ENCODE measurements around the gene PRDM15. TPM values are rescaled to one million over a fixed set of nuclear protein-coding genes. Genes with fewer than 3 reads are reported as not detected.

PRDM15 gene, protein sequence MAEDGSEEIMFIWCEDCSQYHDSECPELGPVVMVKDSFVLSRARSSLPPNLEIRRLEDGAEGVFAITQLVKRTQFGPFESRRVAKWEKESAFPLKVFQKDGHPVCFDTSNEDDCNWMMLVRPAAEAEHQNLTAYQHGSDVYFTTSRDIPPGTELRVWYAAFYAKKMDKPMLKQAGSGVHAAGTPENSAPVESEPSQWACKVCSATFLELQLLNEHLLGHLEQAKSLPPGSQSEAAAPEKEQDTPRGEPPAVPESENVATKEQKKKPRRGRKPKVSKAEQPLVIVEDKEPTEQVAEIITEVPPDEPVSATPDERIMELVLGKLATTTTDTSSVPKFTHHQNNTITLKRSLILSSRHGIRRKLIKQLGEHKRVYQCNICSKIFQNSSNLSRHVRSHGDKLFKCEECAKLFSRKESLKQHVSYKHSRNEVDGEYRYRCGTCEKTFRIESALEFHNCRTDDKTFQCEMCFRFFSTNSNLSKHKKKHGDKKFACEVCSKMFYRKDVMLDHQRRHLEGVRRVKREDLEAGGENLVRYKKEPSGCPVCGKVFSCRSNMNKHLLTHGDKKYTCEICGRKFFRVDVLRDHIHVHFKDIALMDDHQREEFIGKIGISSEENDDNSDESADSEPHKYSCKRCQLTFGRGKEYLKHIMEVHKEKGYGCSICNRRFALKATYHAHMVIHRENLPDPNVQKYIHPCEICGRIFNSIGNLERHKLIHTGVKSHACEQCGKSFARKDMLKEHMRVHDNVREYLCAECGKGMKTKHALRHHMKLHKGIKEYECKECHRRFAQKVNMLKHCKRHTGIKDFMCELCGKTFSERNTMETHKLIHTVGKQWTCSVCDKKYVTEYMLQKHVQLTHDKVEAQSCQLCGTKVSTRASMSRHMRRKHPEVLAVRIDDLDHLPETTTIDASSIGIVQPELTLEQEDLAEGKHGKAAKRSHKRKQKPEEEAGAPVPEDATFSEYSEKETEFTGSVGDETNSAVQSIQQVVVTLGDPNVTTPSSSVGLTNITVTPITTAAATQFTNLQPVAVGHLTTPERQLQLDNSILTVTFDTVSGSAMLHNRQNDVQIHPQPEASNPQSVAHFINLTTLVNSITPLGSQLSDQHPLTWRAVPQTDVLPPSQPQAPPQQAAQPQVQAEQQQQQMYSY
- 4.6 and 4.9 TPM in 2 replicates for total RNA-seq

DNA sequence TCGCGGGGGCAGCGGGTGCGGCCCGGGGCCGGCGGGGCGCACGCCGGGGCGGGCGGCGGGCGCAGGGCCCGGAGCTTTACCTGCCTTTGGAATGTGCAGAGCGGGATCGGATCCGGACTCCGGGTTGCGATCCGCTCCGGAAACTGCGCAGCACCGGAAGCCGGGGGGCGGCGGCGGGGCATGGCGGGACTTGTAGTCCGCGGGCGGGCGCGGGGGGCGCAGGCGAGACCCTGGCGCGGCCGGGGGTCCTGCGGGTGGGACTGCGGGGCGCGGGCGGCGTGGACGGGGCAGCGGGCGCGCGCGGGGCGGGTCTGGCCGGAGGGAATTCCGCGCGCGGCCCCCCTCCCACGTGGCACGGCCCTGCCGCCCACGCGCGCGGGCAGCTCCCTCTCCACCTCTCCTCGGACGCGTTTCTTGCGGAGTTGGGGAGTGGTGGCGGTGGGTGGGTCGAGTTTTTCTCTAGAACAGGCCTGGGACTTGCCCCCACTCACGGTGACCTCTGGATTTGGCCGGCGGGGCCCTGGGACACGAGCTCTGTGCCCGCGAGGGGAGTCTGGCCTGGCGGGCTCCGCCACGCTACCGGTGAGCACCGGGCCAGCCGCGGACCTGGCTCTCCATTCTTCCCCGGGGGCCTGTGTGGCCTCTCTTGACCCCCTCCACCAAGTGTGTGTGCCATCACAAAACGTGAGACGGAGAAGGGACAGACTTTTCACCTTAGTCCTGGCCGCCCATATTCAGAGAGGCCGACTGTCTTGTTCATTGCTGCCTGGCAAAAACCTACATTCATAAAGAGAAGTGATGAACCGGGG lies at the start of gene PRDM15:
TSS of gene PRDM15 (minus strand) at position 155 of the 809 bp plus-strand sequence. CDS start 18,981 bp downstream, outside the sequence.
- TF ChIP-seq, protein P1, sequence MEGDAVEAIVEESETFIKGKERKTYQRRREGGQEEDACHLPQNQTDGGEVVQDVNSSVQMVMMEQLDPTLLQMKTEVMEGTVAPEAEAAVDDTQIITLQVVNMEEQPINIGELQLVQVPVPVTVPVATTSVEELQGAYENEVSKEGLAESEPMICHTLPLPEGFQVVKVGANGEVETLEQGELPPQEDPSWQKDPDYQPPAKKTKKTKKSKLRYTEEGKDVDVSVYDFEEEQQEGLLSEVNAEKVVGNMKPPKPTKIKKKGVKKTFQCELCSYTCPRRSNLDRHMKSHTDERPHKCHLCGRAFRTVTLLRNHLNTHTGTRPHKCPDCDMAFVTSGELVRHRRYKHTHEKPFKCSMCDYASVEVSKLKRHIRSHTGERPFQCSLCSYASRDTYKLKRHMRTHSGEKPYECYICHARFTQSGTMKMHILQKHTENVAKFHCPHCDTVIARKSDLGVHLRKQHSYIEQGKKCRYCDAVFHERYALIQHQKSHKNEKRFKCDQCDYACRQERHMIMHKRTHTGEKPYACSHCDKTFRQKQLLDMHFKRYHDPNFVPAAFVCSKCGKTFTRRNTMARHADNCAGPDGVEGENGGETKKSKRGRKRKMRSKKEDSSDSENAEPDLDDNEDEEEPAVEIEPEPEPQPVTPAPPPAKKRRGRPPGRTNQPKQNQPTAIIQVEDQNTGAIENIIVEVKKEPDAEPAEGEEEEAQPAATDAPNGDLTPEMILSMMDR (conservative IDR thresholded peaks at IDR 0.05; ENCODE audit: low read depth, low read length): no peak
- peak within 1 kb of the TSS; percentile 95 for H3K4me3 ChIP-seq (ENCODE audit: low read depth, low read length)
- no peak for DNase-seq (ENCODE audit: low read depth)

DNA sequence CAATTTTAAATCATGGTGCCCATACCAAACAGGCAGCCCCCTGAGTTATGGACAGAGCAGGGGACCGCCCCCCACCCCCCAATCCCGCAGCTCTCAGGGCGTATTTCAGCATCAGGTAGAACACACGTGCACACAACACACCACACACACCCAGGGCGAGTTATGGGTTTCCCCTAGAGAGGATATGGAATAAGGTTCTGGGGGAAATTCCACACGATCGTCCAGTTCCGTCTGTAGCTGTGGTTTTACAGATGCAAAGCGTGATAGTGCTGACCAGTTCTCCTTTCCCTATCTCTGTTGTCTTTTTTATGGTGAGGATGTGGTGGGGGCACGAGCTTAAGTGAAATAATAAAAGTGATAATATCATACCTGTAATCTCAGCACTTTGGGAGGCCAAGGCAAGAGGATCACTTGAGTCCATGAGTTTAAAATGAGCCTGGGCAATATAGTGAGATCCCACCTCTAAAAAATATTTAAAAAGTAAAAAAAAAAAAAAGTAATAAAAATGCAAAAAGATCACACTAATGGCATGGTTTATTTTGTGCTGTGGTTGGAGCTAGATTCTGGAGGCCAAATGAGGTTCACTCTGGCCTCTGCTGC lies 49.6 kb upstream of the PRDM15 start:
- TF ChIP-seq, protein P1 (conservative IDR thresholded peaks at IDR 0.05; ENCODE audit: low read depth, low read length): no peak
- no peak for DNase-seq (ENCODE audit: low read depth)
- no peak overlapping the region for H3K4me3 ChIP-seq (ENCODE audit: low read depth, low read length)

DNA sequence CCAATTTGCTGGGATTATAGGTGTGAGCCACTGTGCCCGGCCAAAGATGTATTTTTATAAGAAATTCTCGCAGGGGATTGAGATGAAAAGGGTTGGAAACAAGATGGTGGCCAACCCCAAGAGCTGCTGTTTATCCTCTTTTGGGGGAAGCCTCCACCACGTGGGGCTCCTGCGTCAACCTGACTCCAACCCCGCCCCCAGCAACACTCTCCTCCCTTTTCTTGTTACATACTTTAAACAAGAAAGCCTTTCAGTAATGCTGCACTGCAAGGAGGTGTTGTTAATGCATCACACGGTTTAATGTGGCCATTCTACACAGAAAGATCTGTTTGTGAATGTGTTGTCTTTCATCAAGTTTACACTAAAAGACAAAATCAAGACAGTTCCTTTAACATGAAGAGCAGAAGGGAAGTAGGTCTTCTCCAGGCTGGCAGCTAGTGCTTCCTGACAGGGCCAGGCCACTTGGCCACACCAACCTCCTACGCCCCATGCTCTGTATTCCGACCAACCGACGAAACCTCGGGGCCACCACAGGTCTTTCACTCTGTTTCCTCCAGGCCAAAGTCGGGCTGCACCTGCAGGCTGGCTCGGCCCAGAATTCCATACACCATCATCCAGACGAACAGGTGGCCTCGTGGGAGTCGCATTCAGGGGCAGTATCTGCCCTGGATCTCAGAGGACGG lies 48.7 kb upstream of the PRDM15 start:
- TF ChIP-seq, protein P1 (conservative IDR thresholded peaks at IDR 0.05; ENCODE audit: low read depth, low read length): no peak
- DNase-seq (ENCODE audit: low read depth): no peak
- no peak overlapping the region for H3K4me3 ChIP-seq (ENCODE audit: low read depth, low read length)

DNA sequence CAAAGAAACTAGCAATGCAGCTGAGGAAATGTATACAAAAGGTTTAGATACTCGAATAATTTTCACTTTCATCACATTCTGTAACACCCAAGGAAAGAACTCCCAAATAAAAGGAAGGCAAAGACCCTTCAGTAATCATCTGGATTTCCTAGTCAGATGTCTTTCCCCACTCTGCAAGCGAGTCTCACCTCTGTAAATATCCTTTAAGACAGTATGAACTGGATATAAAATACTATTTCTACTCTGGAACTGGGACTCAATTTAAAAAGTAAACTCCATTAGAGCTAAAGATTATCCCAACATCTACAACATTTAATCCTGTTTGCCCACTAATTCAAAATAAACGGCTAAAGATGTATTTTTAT lies 47.6 kb upstream of the PRDM15 start:
- DNase-seq (ENCODE audit: low read depth): no peak
- H3K4me3 ChIP-seq (ENCODE audit: low read depth, low read length): peak overlapping the region; percentile 57
- TF ChIP-seq, protein P1 (conservative IDR thresholded peaks at IDR 0.05; ENCODE audit: low read depth, low read length): no peak

DNA sequence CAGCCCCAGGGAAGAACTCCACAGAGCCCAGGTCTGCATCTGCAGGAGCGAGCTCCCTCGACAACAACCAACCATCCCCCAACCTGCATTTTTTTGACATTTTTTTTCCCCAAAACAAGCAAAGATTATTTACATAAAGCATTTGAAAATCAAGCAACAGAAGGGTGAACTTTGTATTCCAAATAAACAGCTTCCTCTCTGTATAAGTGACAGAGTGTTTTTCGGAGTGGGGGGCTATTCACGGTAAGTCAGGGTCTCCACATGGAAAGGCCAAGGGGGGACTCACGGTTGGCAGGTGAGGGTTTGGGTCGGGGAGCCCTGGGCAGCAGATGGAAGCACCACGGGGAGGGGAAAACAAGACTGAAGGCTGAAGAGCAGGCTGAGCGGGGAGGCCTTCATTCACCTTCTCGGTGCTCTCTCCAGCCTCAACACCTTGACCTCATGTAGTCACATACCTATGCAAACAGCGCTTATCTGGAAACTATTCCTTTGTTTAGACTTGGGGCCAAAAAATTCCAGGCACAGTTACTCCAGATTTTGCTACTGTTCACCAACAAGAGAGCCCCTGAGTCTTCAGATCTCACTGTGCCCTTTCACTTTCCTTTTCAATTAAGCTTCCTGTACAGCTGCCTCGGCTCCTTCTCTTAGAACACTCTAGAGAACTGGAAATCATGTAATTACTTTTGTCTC lies 47.1 kb upstream of the PRDM15 start:
- peak; percentile 41 for DNase-seq (ENCODE audit: low read depth)
- peak overlapping the region; percentile 57 for H3K4me3 ChIP-seq (ENCODE audit: low read depth, low read length)

More for the DNA sequence above, 47.1 kb upstream of the PRDM15 start:
- TF ChIP-seq, protein P1 (conservative IDR thresholded peaks at IDR 0.05; ENCODE audit: low read depth, low read length): no peak
